ENCODE results near the gene FBXL20.

The FBXL20 gene

GRCh38 chr17:39225959-39226683 lies 175.3 kb downstream of the FBXL20 start:
- peak in 31 of 51 donors; percentile 9 to 76 (median 33) for DNase-seq

- no peak for DNase-seq
These were observed 176.0 kb downstream of the FBXL20 start, which contains the start of gene STAC2 for GRCh38 chr17:39225308-39225958. Gene STAC2, minus strand, starts transcription at chr17:39225945. Its CDS starts 443 bp downstream, at chr17:39225502.

GRCh38 chr17:39224778-39225307 lies 176.6 kb downstream of the FBXL20 start:
- DNase-seq: no peak

GRCh38 chr17:39223907-39224777 lies 177.3 kb downstream of the FBXL20 start:
- DNase-seq: no peak

GRCh38 chr17:39222866-39223834 lies 178.3 kb downstream of the FBXL20 start:
- DNase-seq: peak in 1 of 51 donors; percentile 62

- no peak for DNase-seq
These were observed 179.3 kb downstream of the FBXL20 start for GRCh38 chr17:39222151-39222550.

- no peak for DNase-seq
These were observed 179.9 kb downstream of the FBXL20 start for GRCh38 chr17:39221572-39221971.

GRCh38 chr17:39219647-39220154 lies 181.7 kb downstream of the FBXL20 start:
- DNase-seq: peak in 38 of 51 donors; percentile 11 to 78 (median 50)

GRCh38 chr17:39218906-39219305 lies 182.5 kb downstream of the FBXL20 start:
- DNase-seq: no peak

- DNase-seq: no peak
These were observed 183.6 kb downstream of the FBXL20 start for GRCh38 chr17:39217734-39218369.

- DNase-seq: no peak
These were observed 187.6 kb downstream of the FBXL20 start for GRCh38 chr17:39213852-39214251.

GRCh38 chr17:39212841-39213480 lies 188.5 kb downstream of the FBXL20 start:
- DNase-seq: no peak

GRCh38 chr17:39212195-39212810 lies 189.1 kb downstream of the FBXL20 start:
- peak in 1 of 51 donors; percentile 42 for DNase-seq

- no peak for DNase-seq
These were observed 191.4 kb downstream of the FBXL20 start for GRCh38 chr17:39210093-39210434.

- DNase-seq: peak in 25 of 51 donors; percentile 11 to 79 (median 32)
These were observed 191.9 kb downstream of the FBXL20 start for GRCh38 chr17:39209317-39210092.

GRCh38 chr17:39208893-39209292 lies 192.5 kb downstream of the FBXL20 start:
- peak in 1 of 51 donors; percentile 51 for DNase-seq

GRCh38 chr17:39208136-39208535 lies 193.3 kb downstream of the FBXL20 start:
- DNase-seq: peak in 8 of 51 donors; percentile 15 to 79 (median 30)

GRCh38 chr17:39205112-39205526 lies 196.3 kb downstream of the FBXL20 start:
- DNase-seq: no peak
